ENCODE data around the gene MEOX2. TPM values are rescaled to one million over a fixed set of nuclear protein-coding genes. Genes with fewer than 3 reads are reported as not detected.

Gene MEOX2
- polyA plus RNA-seq, 1 donor (not counting 4 experiments of a cell fraction or from before 2014, with no cell fraction given): not detected

DNA sequence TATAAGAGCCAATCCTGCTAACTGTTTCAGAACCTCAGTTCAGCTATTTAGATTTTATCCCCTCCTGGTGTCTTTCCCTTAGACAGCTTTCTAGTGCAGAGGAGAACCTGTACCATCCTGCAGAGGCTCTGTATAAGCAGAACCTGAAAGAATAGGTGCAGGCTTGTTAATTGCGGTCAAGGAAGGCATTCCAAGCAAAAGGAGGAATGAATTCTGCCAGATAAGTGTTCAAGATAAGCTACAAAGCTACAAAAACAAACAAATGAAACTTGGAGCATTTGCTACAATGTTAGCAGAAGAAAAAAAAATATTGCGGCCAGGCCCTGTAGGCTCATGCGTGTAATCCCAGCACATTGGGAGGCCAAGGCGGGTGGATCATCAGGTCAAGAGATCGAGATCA lies 92.0 kb downstream of the MEOX2 start:
- dilution Hi-C loops (cut with MboI; ENCODE audit: extremely low pct_ligation_motif_present, low sequenced_read_pairs): no loop called here
- no peaks in the 10 kb centered on the region for H3K27me3 ChIP-seq (ENCODE audit: control insufficient read depth, extremely low read depth, insufficient read depth, low read length)
- H3K4me2 ChIP-seq (ENCODE audit: control insufficient read depth, extremely low read depth, insufficient read depth, low read depth, low read length): no peak overlapping the region
- H3K9ac ChIP-seq (ENCODE audit: control insufficient read depth, extremely low read depth, insufficient read depth, low read length): no peak overlapping the region
- H3K4me1 ChIP-seq (ENCODE audit: control insufficient read depth, extremely low read depth, insufficient read depth, low read length): no peaks in the 10 kb centered on the region
- H3K36me3 ChIP-seq (ENCODE audit: control insufficient read depth in 2 of 2, extremely low read depth in 1 of 2, insufficient read depth in 2 of 2, low read length in 2 of 2): no peaks in the 10 kb centered on the region
- H3K4me3 ChIP-seq (ENCODE audit: control insufficient read depth in 2 of 3, extremely low read depth in 1 of 3, insufficient read depth in 2 of 3, low read depth in 1 of 3, low read length in 3 of 3): no peak overlapping the region
- TF ChIP-seq, protein P1, sequence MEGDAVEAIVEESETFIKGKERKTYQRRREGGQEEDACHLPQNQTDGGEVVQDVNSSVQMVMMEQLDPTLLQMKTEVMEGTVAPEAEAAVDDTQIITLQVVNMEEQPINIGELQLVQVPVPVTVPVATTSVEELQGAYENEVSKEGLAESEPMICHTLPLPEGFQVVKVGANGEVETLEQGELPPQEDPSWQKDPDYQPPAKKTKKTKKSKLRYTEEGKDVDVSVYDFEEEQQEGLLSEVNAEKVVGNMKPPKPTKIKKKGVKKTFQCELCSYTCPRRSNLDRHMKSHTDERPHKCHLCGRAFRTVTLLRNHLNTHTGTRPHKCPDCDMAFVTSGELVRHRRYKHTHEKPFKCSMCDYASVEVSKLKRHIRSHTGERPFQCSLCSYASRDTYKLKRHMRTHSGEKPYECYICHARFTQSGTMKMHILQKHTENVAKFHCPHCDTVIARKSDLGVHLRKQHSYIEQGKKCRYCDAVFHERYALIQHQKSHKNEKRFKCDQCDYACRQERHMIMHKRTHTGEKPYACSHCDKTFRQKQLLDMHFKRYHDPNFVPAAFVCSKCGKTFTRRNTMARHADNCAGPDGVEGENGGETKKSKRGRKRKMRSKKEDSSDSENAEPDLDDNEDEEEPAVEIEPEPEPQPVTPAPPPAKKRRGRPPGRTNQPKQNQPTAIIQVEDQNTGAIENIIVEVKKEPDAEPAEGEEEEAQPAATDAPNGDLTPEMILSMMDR (optimal IDR thresholded peaks at IDR 0.05 in 1 of 3, IDR thresholded peaks at IDR 0.05 in 1 of 3, conservative IDR thresholded peaks at IDR 0.05 in 1 of 3; ENCODE audit: extremely low read depth in 1 of 3, insufficient read depth in 2 of 3, low read length in 3 of 3): no peak
- TF ChIP-seq EZH2 (IDR thresholded peaks at IDR 0.05; ENCODE audit: low read length): no peak
- FAIRE-seq (no peak), DNase-seq (ENCODE audit: low read depth, low spot score) (no peak)
- H3K9me1 ChIP-seq (ENCODE audit: control insufficient read depth, extremely low read depth, insufficient read depth, low read length): no peaks in the 10 kb centered on the region
- H3K79me2 ChIP-seq (ENCODE audit: control insufficient read depth, insufficient read depth, low read length): no peaks in the 10 kb centered on the region
- H3K9me3 ChIP-seq (ENCODE audit: control insufficient read depth, low read depth, low read length): peaks cover 2% of the 10 kb centered on the region
- H2AFZ ChIP-seq (ENCODE audit: control insufficient read depth, low read length): no peak overlapping the region
- H3K27ac ChIP-seq (ENCODE audit: control insufficient read depth, insufficient read depth, low read length): no peak overlapping the region
- no peaks in the 10 kb centered on the region for H4K20me1 ChIP-seq (ENCODE audit: control insufficient read depth, extremely low read depth, insufficient read depth, low read length)

DNA sequence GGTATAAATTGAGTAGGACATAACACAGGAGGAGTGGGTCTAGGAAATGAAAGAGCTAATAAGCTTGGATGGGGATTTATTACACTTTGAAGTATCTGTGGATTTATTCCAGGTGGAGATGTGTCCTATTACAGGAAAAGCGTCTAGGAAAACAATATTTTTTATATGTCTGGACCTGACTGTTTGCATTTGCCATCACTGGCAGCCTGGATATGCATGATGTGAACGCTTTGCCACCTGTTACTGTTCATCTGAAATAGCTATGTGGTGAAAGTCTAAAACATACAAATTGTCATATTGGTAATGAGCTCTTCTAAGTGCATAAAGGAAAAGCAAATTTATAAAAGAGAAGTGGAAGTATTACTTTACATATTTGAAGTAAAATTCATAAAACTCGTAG lies 93.1 kb downstream of the MEOX2 start:
- H3K4me3 ChIP-seq (ENCODE audit: control insufficient read depth in 2 of 3, extremely low read depth in 1 of 3, insufficient read depth in 2 of 3, low read depth in 1 of 3, low read length in 3 of 3): no peak overlapping the region
- no peak for DNase-seq (ENCODE audit: low read depth, low spot score)
- no peaks in the 10 kb centered on the region for H3K36me3 ChIP-seq (ENCODE audit: control insufficient read depth in 2 of 2, extremely low read depth in 1 of 2, insufficient read depth in 2 of 2, low read length in 2 of 2)
- TF ChIP-seq, protein P1 (optimal IDR thresholded peaks at IDR 0.05 in 1 of 3, IDR thresholded peaks at IDR 0.05 in 1 of 3, conservative IDR thresholded peaks at IDR 0.05 in 1 of 3; ENCODE audit: extremely low read depth in 1 of 3, insufficient read depth in 2 of 3, low read length in 3 of 3): no peak
- TF ChIP-seq EZH2 (IDR thresholded peaks at IDR 0.05; ENCODE audit: low read length): no peak
- H3K79me2 ChIP-seq (ENCODE audit: control insufficient read depth, insufficient read depth, low read length): no peaks in the 10 kb centered on the region
- no peaks in the 10 kb centered on the region for H4K20me1 ChIP-seq (ENCODE audit: control insufficient read depth, extremely low read depth, insufficient read depth, low read length)
- no peaks in the 10 kb centered on the region for H3K4me1 ChIP-seq (ENCODE audit: control insufficient read depth, extremely low read depth, insufficient read depth, low read length)
- H3K9me3 ChIP-seq (ENCODE audit: control insufficient read depth, low read depth, low read length): no peaks in the 10 kb centered on the region
- FAIRE-seq: no peak
- no peak overlapping the region for H3K4me2 ChIP-seq (ENCODE audit: control insufficient read depth, extremely low read depth, insufficient read depth, low read depth, low read length)
- H3K27me3 ChIP-seq (ENCODE audit: control insufficient read depth, extremely low read depth, insufficient read depth, low read length): no peaks in the 10 kb centered on the region
- no peak overlapping the region for H3K9ac ChIP-seq (ENCODE audit: control insufficient read depth, extremely low read depth, insufficient read depth, low read length)
- H2AFZ ChIP-seq (ENCODE audit: control insufficient read depth, low read length): no peak overlapping the region
- H3K9me1 ChIP-seq (ENCODE audit: control insufficient read depth, extremely low read depth, insufficient read depth, low read length): no peaks in the 10 kb centered on the region
- dilution Hi-C loops (cut with MboI; ENCODE audit: extremely low pct_ligation_motif_present, low sequenced_read_pairs): no loop called here
- H3K27ac ChIP-seq (ENCODE audit: control insufficient read depth, insufficient read depth, low read length): no peak overlapping the region
